Activated gamma-delta T cell treated with Interleukin-2 at 50 U/mL for 16 hours (primary cell): ENCODE measurements around the gene NR1H2.
A peak's percentile ranks its signal among the peaks of the same experiment; 100 is the strongest.

ENCODE experiments used
- DNase-seq: peaks from one replicate; pipeline ENCODE4 v3.0.0-alpha.2; 2020

NR1H2 gene

GRCh38 chr19:50406156-50406820, 30.0 kb downstream of the NR1H2 start:
- DNase-seq = no peak

- DNase-seq = no peak
Observed at GRCh38 chr19:50406829-50407228, 30.6 kb downstream of the NR1H2 start.

GRCh38 chr19:50409347-50409746, 33.1 kb downstream of the NR1H2 start:
- DNase-seq = no peak

GRCh38 chr19:50410109-50410508, 33.9 kb downstream of the NR1H2 start:
- DNase-seq = no peak

- no peak for DNase-seq
Observed at GRCh38 chr19:50412419-50412818, 36.2 kb downstream of the NR1H2 start.

- no peak for DNase-seq
Observed at GRCh38 chr19:50413096-50413495, 36.8 kb downstream of the NR1H2 start.

GRCh38 chr19:50413531-50413930, 37.3 kb downstream of the NR1H2 start:
- no peak for DNase-seq

GRCh38 chr19:50414864-50415660, 38.8 kb downstream of the NR1H2 start:
- DNase-seq = peak; percentile 69

- no peak for DNase-seq
Observed at GRCh38 chr19:50415661-50416033, 39.4 kb downstream of the NR1H2 start.

- DNase-seq = no peak
Observed at GRCh38 chr19:50416034-50416977, 40.0 kb downstream of the NR1H2 start.

GRCh38 chr19:50417111-50418081, 41.1 kb downstream of the NR1H2 start:
- DNase-seq = no peak

GRCh38 chr19:50418176-50419021, 42.1 kb downstream of the NR1H2 start, which contains the start of gene SPIB:
TSS of gene SPIB (plus strand) at chr19:50418938. CDS start at chr19:50418963, 25 bp downstream.
- DNase-seq = no peak

- no peak for DNase-seq
Observed at GRCh38 chr19:50419022-50419579, 42.8 kb downstream of the NR1H2 start.

- no peak for DNase-seq
Observed at GRCh38 chr19:50419580-50420035, 43.4 kb downstream of the NR1H2 start.

- DNase-seq = no peak
Observed at GRCh38 chr19:50420127-50420526, 43.9 kb downstream of the NR1H2 start.

- no peak for DNase-seq
Observed at GRCh38 chr19:50420808-50421207, 44.6 kb downstream of the NR1H2 start.

- no peak for DNase-seq
Observed at GRCh38 chr19:50422397-50423278, 46.4 kb downstream of the NR1H2 start.

GRCh38 chr19:50423279-50424113, 47.2 kb downstream of the NR1H2 start:
- no peak for DNase-seq

GRCh38 chr19:50425581-50425980, 49.3 kb downstream of the NR1H2 start:
- no peak for DNase-seq
